Measurements from ENCODE around the gene SLC25A47. TPM values are rescaled to one million over a fixed set of nuclear protein-coding genes. Genes with fewer than 3 reads are reported as not detected.
"Not testable (repeated sequence)": the region's sequence is repeated elsewhere in the genome, so short reads cannot be mapped to it uniquely, and the experiment has no call there.

SLC25A47 gene
- polyA plus RNA-seq, 3 donors: not detected

DNA sequence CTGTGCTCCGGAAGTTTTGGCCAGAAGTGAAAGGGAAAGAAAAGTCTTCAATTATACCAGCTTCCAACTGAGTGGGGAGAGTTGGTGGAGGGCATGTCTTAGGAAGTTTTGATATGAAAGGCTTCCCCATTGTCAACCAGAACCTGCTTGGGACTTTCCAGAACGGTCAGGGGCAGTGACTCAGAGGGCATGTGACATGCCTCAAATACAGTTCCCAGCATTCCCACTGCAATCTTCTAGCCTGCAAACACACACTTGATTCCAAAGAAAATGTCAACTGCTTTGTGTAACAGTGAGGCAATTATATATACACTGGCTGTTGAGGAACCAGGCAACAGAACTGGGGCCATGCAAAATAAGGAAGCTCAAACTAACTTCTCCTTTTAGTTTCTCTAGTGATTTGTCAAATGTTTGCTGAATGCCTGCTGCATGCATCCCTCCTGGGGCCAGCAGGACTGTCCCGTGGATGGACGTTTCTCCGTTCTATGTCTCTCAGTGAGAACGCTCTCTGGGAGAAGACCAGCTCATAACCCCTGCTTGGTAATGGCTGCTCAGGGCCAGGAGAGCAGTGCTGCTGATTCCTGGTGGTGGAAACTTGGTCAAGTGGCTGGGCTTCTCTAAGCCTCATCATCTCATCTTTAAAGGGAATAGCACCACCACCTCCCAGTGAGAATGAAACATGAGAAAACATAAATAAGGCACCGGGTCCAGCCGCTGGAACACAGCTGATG lies 18.3 kb downstream of the SLC25A47 start:
- peaks cover 76 to 87% of the 10 kb centered on the region in 2 donors for H3K36me3 Mint-ChIP-seq
- Histone ChIP-seq H3K4me1 (ENCODE audit: control insufficient read depth in 1 of 2, insufficient read depth in 2 of 2, low read length in 2 of 2) (peaks cover 37 to 41% of the 10 kb centered on the region in 2 donors), H3K79me2 (ENCODE audit: insufficient read depth, low read length) (peaks cover 6% of the 10 kb centered on the region), H3K4me3 (replicated peaks in 1 of 3; ENCODE audit: low read depth in 2 of 3, low read length in 3 of 3) (peak overlapping the region in 1 of 3 experiments; percentile 46), H4K20me1 (ENCODE audit: insufficient read depth, low read length) (peaks cover 4% of the 10 kb centered on the region), H3K9ac (ENCODE audit: insufficient read depth, low read length, poor library complexity, severe bottlenecking) (peak overlapping the region; percentile 52), H3K4me2 (replicated peaks; ENCODE audit: extremely low read depth, low read length, poor library complexity, severe bottlenecking) (peak overlapping the region; percentile 63), H3K27me3 (ENCODE audit: control insufficient read depth in 2 of 2, insufficient read depth in 2 of 2, low read length in 2 of 2) (no peaks in the 10 kb centered on the region), H3K27ac (ENCODE audit: low read depth in 1 of 2, low read length in 2 of 2) (peak overlapping the region; percentile 91 to 96), H3K36me3 (replicated peaks in 1 of 2; ENCODE audit: control insufficient read depth in 1 of 2, insufficient read depth in 2 of 2, low read length in 2 of 2) (peaks cover 59 to 71% of the 10 kb centered on the region in 2 donors), H3K9me3 (replicated peaks in 1 of 2; ENCODE audit: control insufficient read depth in 1 of 2, insufficient read depth in 1 of 2, low read length in 2 of 2) (no peaks in the 10 kb centered on the region), H2AFZ (ENCODE audit: insufficient read depth, low read depth, low read length, poor library complexity, severe bottlenecking) (peak overlapping the region; percentile 25)
- peak; percentile 96 to 99 (median 96) for DNase-seq
- H3K4me3 Mint-ChIP-seq: peak overlapping the region; percentile 67 to 83
- H3K27me3 Mint-ChIP-seq (ENCODE audit: low read depth in 3 of 3): peaks cover 0 to 4% (median 1%) of the 10 kb centered on the region in 3 donors
- WGBS (ENCODE audit: insufficient coverage): 0% methylated on average over 5 of the region's 8 CpGs
- peaks cover 38% of the 10 kb centered on the region for H3K4me1 Mint-ChIP-seq
- peaks cover 0 to 2% (median 0%) of the 10 kb centered on the region in 7 donors for H3K9me3 Mint-ChIP-seq
- H3K27ac Mint-ChIP-seq: peak overlapping the region; percentile 96 to 100 (median 99)
- intact Hi-C loops (cut with micrococcal nuclease): loop anchor here (1.0 to 5.0 kb wide), 3 partner anchors 34 to 36 kb away; partner anchors contain the start of genes WDR25 (in 2 of the 2) and SLC25A29 (in 1 of the 2)
- TF ChIP-seq, protein P1, sequence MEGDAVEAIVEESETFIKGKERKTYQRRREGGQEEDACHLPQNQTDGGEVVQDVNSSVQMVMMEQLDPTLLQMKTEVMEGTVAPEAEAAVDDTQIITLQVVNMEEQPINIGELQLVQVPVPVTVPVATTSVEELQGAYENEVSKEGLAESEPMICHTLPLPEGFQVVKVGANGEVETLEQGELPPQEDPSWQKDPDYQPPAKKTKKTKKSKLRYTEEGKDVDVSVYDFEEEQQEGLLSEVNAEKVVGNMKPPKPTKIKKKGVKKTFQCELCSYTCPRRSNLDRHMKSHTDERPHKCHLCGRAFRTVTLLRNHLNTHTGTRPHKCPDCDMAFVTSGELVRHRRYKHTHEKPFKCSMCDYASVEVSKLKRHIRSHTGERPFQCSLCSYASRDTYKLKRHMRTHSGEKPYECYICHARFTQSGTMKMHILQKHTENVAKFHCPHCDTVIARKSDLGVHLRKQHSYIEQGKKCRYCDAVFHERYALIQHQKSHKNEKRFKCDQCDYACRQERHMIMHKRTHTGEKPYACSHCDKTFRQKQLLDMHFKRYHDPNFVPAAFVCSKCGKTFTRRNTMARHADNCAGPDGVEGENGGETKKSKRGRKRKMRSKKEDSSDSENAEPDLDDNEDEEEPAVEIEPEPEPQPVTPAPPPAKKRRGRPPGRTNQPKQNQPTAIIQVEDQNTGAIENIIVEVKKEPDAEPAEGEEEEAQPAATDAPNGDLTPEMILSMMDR (IDR thresholded peaks at IDR 0.05): no peak

GRCh38 chr14:100342195-100342594 lies 19.1 kb downstream of the SLC25A47 start:
- Histone ChIP-seq H4K20me1 (ENCODE audit: insufficient read depth, low read length) (peaks cover 4% of the 10 kb centered on the region), H3K4me1 (ENCODE audit: control insufficient read depth in 1 of 2, insufficient read depth in 2 of 2, low read length in 2 of 2) (peaks cover 37 to 41% of the 10 kb centered on the region in 2 donors), H3K4me3 (replicated peaks in 1 of 3; ENCODE audit: low read depth in 2 of 3, low read length in 3 of 3) (peak overlapping the region in 1 of 3 experiments; percentile 46), H3K27me3 (ENCODE audit: control insufficient read depth in 2 of 2, insufficient read depth in 2 of 2, low read length in 2 of 2) (no peaks in the 10 kb centered on the region), H2AFZ (ENCODE audit: insufficient read depth, low read depth, low read length, poor library complexity, severe bottlenecking) (no peak overlapping the region), H3K4me2 (replicated peaks; ENCODE audit: extremely low read depth, low read length, poor library complexity, severe bottlenecking) (peak overlapping the region; percentile 63), H3K27ac (ENCODE audit: low read depth in 1 of 2, low read length in 2 of 2) (peak overlapping the region; percentile 91 to 96), H3K9me3 (replicated peaks in 1 of 2; ENCODE audit: control insufficient read depth in 1 of 2, insufficient read depth in 1 of 2, low read length in 2 of 2) (no peaks in the 10 kb centered on the region), H3K9ac (ENCODE audit: insufficient read depth, low read length, poor library complexity, severe bottlenecking) (peak overlapping the region; percentile 52), H3K36me3 (replicated peaks in 1 of 2; ENCODE audit: control insufficient read depth in 1 of 2, insufficient read depth in 2 of 2, low read length in 2 of 2) (peaks cover 59 to 71% of the 10 kb centered on the region in 2 donors), H3K79me2 (ENCODE audit: insufficient read depth, low read length) (peaks cover 6% of the 10 kb centered on the region)
- intact Hi-C loops (cut with micrococcal nuclease): loop anchor here (5.0 kb wide), 2 partner anchors 35 kb away; partner anchors contain the start of genes SLC25A29 (in 1 of the 2) and WDR25 (in 1 of the 2)
- H3K9me3 Mint-ChIP-seq: no peaks in the 10 kb centered on the region
- H3K27ac Mint-ChIP-seq: peak overlapping the region; percentile 96 to 100 (median 99)
- H3K36me3 Mint-ChIP-seq: peaks cover 76 to 87% of the 10 kb centered on the region in 2 donors
- H3K27me3 Mint-ChIP-seq (ENCODE audit: low read depth in 3 of 3): peaks cover 0 to 4% (median 1%) of the 10 kb centered on the region in 3 donors
- TF ChIP-seq, protein P1 (IDR thresholded peaks at IDR 0.05): no peak
- no peak for DNase-seq
- WGBS (ENCODE audit: insufficient coverage): 97% methylated on average over 8 of the region's 11 CpGs
- H3K4me1 Mint-ChIP-seq: peaks cover 38% of the 10 kb centered on the region
- peak overlapping the region in 1 of 2 donors; percentile 67 for H3K4me3 Mint-ChIP-seq

DNA sequence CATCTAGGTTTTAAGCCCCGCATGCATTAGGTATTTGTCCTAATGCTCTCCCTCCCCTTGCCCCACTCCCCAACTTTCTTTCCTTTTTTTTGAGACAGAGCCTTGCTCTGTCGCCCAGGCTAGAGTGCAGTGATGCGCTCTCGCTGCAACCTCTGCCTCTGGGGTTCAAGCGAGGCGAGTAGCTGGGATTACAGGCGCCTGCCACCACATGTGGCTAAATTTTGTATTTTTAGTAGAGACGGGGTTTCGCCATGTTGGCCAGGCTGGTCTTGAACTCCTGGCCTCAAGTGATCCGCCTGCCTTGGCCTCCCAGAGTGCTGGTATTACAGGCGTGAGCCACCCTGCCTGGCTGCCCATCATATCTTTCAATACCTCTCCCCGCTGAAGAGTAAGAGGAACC lies 19.7 kb downstream of the SLC25A47 start:
- H3K4me3 Mint-ChIP-seq; H3K9me3 Mint-ChIP-seq; H2AFZ ChIP-seq (ENCODE audit: insufficient read depth, low read depth, low read length, poor library complexity, severe bottlenecking): not testable (repeated sequence)

More for the DNA sequence above, 19.7 kb downstream of the SLC25A47 start:
- WGBS (ENCODE audit: insufficient coverage): 94% methylated on average over 7 of the region's 12 CpGs
- Histone ChIP-seq H3K27ac (ENCODE audit: low read depth in 1 of 2, low read length in 2 of 2) (peak overlapping the region; percentile 91 to 96), H3K36me3 (replicated peaks in 1 of 2; ENCODE audit: control insufficient read depth in 1 of 2, insufficient read depth in 2 of 2, low read length in 2 of 2) (peaks cover 58 to 71% of the 10 kb centered on the region in 2 donors), H3K4me1 (ENCODE audit: control insufficient read depth in 1 of 2, insufficient read depth in 2 of 2, low read length in 2 of 2) (peaks cover 37 to 41% of the 10 kb centered on the region in 2 donors)
- H4K20me1 ChIP-seq (ENCODE audit: insufficient read depth, low read length); H3K4me3 ChIP-seq (replicated peaks in 1 of 3; ENCODE audit: low read depth in 2 of 3, low read length in 3 of 3); H3K79me2 ChIP-seq (ENCODE audit: insufficient read depth, low read length); DNase-seq; H3K27me3 Mint-ChIP-seq (ENCODE audit: low read depth in 3 of 3); H3K9me3 ChIP-seq (replicated peaks in 1 of 2; ENCODE audit: control insufficient read depth in 1 of 2, insufficient read depth in 1 of 2, low read length in 2 of 2); H3K4me2 ChIP-seq (replicated peaks; ENCODE audit: extremely low read depth, low read length, poor library complexity, severe bottlenecking); H3K27me3 ChIP-seq (ENCODE audit: control insufficient read depth in 2 of 2, insufficient read depth in 2 of 2, low read length in 2 of 2); H3K9ac ChIP-seq (ENCODE audit: insufficient read depth, low read length, poor library complexity, severe bottlenecking): not testable (repeated sequence)
- H3K27ac Mint-ChIP-seq: peak overlapping the region; percentile 96 to 100 (median 99)
- H3K36me3 Mint-ChIP-seq: peaks cover 73 to 86% of the 10 kb centered on the region in 2 donors
- intact Hi-C loops (cut with micrococcal nuclease): loop anchor here (5.0 kb wide), 2 partner anchors 34 to 36 kb away; partner anchors contain the start of genes SLC25A29 (in 1 of the 2) and WDR25 (in 1 of the 2)
- peaks cover 38% of the 10 kb centered on the region for H3K4me1 Mint-ChIP-seq
